HG03442 (cell line): Measurements from ENCODE around the gene PHF10.

Source experiments
- ATAC-seq: cut with Tn5 transposase; IDR thresholded peaks from one replicate; pipeline ENCODE4 v1.9.1; 2021; ENCODE audit warnings: mild to moderate bottlenecking, moderate library complexity; ENCODE audit not compliant: unreplicated experiment

Gene PHF10

GRCh38 chr6:169678342-169678741 is 46.0 kb downstream of the PHF10 start:
- no peak for ATAC-seq

- ATAC-seq, result no peak
Measured at GRCh38 chr6:169677096-169677495, 47.2 kb downstream of the PHF10 start.

GRCh38 chr6:169675011-169675410 is 49.3 kb downstream of the PHF10 start:
- no peak for ATAC-seq

GRCh38 chr6:169671563-169671962 is 52.7 kb downstream of the PHF10 start:
- ATAC-seq, result no peak

- no peak for ATAC-seq
Measured at GRCh38 chr6:169669889-169670288, 54.4 kb downstream of the PHF10 start.

- no peak for ATAC-seq
Measured at GRCh38 chr6:169669147-169669546, 55.2 kb downstream of the PHF10 start.

GRCh38 chr6:169668203-169668847 is 56.0 kb downstream of the PHF10 start:
- no peak for ATAC-seq

- ATAC-seq, result no peak
Measured at GRCh38 chr6:169667716-169668115, 56.6 kb downstream of the PHF10 start.

- ATAC-seq, result no peak
Measured at GRCh38 chr6:169666441-169666840, 57.9 kb downstream of the PHF10 start.

- no peak for ATAC-seq
Measured at GRCh38 chr6:169665289-169665688, 59.0 kb downstream of the PHF10 start.

- ATAC-seq, result no peak
Measured at GRCh38 chr6:169664227-169664626, 60.1 kb downstream of the PHF10 start.

- ATAC-seq, result no peak
Measured at GRCh38 chr6:169663468-169663867, 60.8 kb downstream of the PHF10 start.

GRCh38 chr6:169661391-169661756 is 62.9 kb downstream of the PHF10 start:
- no peak for ATAC-seq

GRCh38 chr6:169660751-169661390 is 63.4 kb downstream of the PHF10 start:
- no peak for ATAC-seq

GRCh38 chr6:169659820-169660610 is 64.3 kb downstream of the PHF10 start:
- no peak for ATAC-seq

GRCh38 chr6:169657284-169657610 is 67.1 kb downstream of the PHF10 start:
- ATAC-seq, result no peak

- ATAC-seq, result no peak
Measured at GRCh38 chr6:169656546-169657283, 67.6 kb downstream of the PHF10 start.

GRCh38 chr6:169654598-169655391 is 69.5 kb downstream of the PHF10 start:
- peak; percentile 89 for ATAC-seq
